GM23248 (cell line): ENCODE measurements around the gene TRABD.

ENCODE experiments used
- EZH2 ChIP-seq: fragments of 200-600 bp; sonication (generic); IDR thresholded peaks from 2 replicates; pipeline ENCODE4 v1.6.1; 2018; ENCODE audit warnings: antibody characterized with exemption, mild to moderate bottlenecking; ENCODE audit not compliant: insufficient read depth, poor library complexity, severe bottlenecking
- EZH2phosphoT487 ChIP-seq: fragments of 200-600 bp; sonication (generic); IDR thresholded peaks from 2 replicates; pipeline ENCODE4 v1.6.1; 2018; ENCODE audit warnings: antibody characterized with exemption, moderate library complexity, mild to moderate bottlenecking, low read depth; ENCODE audit not compliant: insufficient read depth

GRCh38 chr22:50177537-50178470 is 7.9 kb upstream of the TRABD start:
- TF ChIP-seq EZH2 (no peak), EZH2phosphoT487 (no peak)
